Measurements from ENCODE around the gene SIRT4.

Gene SIRT4

GRCh38 chr12:120358412-120359100, 56.4 kb downstream of the SIRT4 start:
- FAIRE-seq (no peak), DNase-seq (ENCODE audit: insufficient read length, low spot score) (no peak)
- no peak for TF ChIP-seq POLR2A (IDR thresholded peaks at IDR 0.05; ENCODE audit: low read depth, low read length)

- no peak for TF ChIP-seq POLR2A (IDR thresholded peaks at IDR 0.05; ENCODE audit: low read depth, low read length)
- FAIRE-seq (no peak), DNase-seq (ENCODE audit: insufficient read length, low spot score) (no peak)
These were observed 57.0 kb downstream of the SIRT4 start for GRCh38 chr12:120359128-120359527.

- DNase-seq (ENCODE audit: insufficient read length, low spot score) (no peak), FAIRE-seq (no peak)
- TF ChIP-seq POLR2A (IDR thresholded peaks at IDR 0.05; ENCODE audit: low read depth, low read length): no peak
These were observed 59.5 kb downstream of the SIRT4 start for GRCh38 chr12:120361506-120362208.
